ENCODE results near the gene EFR3B. TPM values are rescaled to one million over a fixed set of nuclear protein-coding genes. Genes with fewer than 3 reads are reported as not detected.

The EFR3B gene
- total and polyA plus RNA-seq, 2 donors from 2014 or later: 0.39 to 1.1 TPM

- DNase-seq: no peak
- TF ChIP-seq CTCF (IDR thresholded peaks at IDR 0.05; ENCODE audit: borderline replicate concordance, extremely low read depth, insufficient read depth): no peak
- H3K27me3 ChIP-seq (ENCODE audit: control insufficient read depth, insufficient read depth, low read length): peaks cover 26% of the 10 kb centered on the region
- H3K36me3 ChIP-seq (ENCODE audit: control insufficient read depth in 2 of 3, insufficient read depth in 3 of 3, low read length in 3 of 3): no peaks in the 10 kb centered on the region
- no peak for FAIRE-seq
- H3K4me3 ChIP-seq (ENCODE audit: low read length in 3 of 3): no peak overlapping the region
- H3K4me1 ChIP-seq (ENCODE audit: control insufficient read depth in 2 of 3, insufficient read depth in 2 of 3, low read depth in 1 of 3, low read length in 3 of 3): peaks cover 0 to 2% (median 0%) of the 10 kb centered on the region in 3 donors
- no peak overlapping the region for H3K27ac ChIP-seq (ENCODE audit: low read depth in 2 of 2, low read length in 2 of 2)
- no peak overlapping the region for H3K9ac ChIP-seq (ENCODE audit: low read length in 3 of 3)
- intact Hi-C loops (cut with DNase I): no loop called here
- H3K9me3 ChIP-seq (ENCODE audit: control insufficient read depth in 2 of 3, insufficient read depth in 1 of 3, low read length in 3 of 3): no peaks in the 10 kb centered on the region
Observed at GRCh38 chr2:25169073-25169470, 127.2 kb downstream of the EFR3B start.

- intact Hi-C loops (cut with DNase I): no loop called here
- no peaks in the 10 kb centered on the region for H3K9me3 ChIP-seq (ENCODE audit: control insufficient read depth in 2 of 3, insufficient read depth in 1 of 3, low read length in 3 of 3)
- H3K36me3 ChIP-seq (ENCODE audit: control insufficient read depth in 2 of 3, insufficient read depth in 3 of 3, low read length in 3 of 3): no peaks in the 10 kb centered on the region
- H3K9ac ChIP-seq (ENCODE audit: low read length in 3 of 3): no peak overlapping the region
- H3K4me3 ChIP-seq (ENCODE audit: low read length in 3 of 3): no peak overlapping the region
- H3K4me1 ChIP-seq (ENCODE audit: control insufficient read depth in 2 of 3, insufficient read depth in 2 of 3, low read depth in 1 of 3, low read length in 3 of 3): peaks cover 0 to 2% (median 0%) of the 10 kb centered on the region in 3 donors
- no peak overlapping the region for H3K27ac ChIP-seq (ENCODE audit: low read depth in 2 of 2, low read length in 2 of 2)
- H3K27me3 ChIP-seq (ENCODE audit: control insufficient read depth, insufficient read depth, low read length): peaks cover 26% of the 10 kb centered on the region
- DNase-seq: no peak
- TF ChIP-seq CTCF (IDR thresholded peaks at IDR 0.05; ENCODE audit: borderline replicate concordance, extremely low read depth, insufficient read depth): no peak
- FAIRE-seq: no peak
Observed at GRCh38 chr2:25170888-25171287, 129.0 kb downstream of the EFR3B start.

- Histone ChIP-seq H3K27me3 (ENCODE audit: control insufficient read depth, insufficient read depth, low read length) (peaks cover 12% of the 10 kb centered on the region), H3K27ac (ENCODE audit: low read depth in 2 of 2, low read length in 2 of 2) (no peak overlapping the region), H3K9me3 (ENCODE audit: control insufficient read depth in 2 of 3, insufficient read depth in 1 of 3, low read length in 3 of 3) (no peaks in the 10 kb centered on the region), H3K9ac (ENCODE audit: low read length in 3 of 3) (no peak overlapping the region), H3K4me1 (ENCODE audit: control insufficient read depth in 2 of 3, insufficient read depth in 2 of 3, low read depth in 1 of 3, low read length in 3 of 3) (peaks cover 0 to 1% (median 0%) of the 10 kb centered on the region in 3 donors), H3K4me3 (ENCODE audit: low read length in 3 of 3) (no peak overlapping the region), H3K36me3 (ENCODE audit: control insufficient read depth in 2 of 3, insufficient read depth in 3 of 3, low read length in 3 of 3) (no peaks in the 10 kb centered on the region)
- DNase-seq: no peak
- no peak for TF ChIP-seq CTCF (IDR thresholded peaks at IDR 0.05; ENCODE audit: borderline replicate concordance, extremely low read depth, insufficient read depth)
- intact Hi-C loops (cut with DNase I): no loop called here
- no peak for FAIRE-seq
Observed at GRCh38 chr2:25173719-25174118, 131.8 kb downstream of the EFR3B start.
